KMS-11 (cell line): ENCODE data around the gene MAL.
A peak's percentile ranks its signal among the peaks of the same experiment; 100 is the strongest.

Experiments used
- H2AFZ ChIP-seq: fragments of 200-600 bp; sonication (generic); 2 replicates; pipeline ENCODE4 v1.6.1; 2016; ENCODE audit warnings: antibody characterized with exemption, mixed run types, low read depth
- H3K27ac ChIP-seq: fragments of 200-600 bp; sonication (generic); 2 replicates; pipeline ENCODE4 v1.6.1; 2016; ENCODE audit warnings: mild to moderate bottlenecking, mixed run types
- H3K27me3 ChIP-seq: fragments of 200-600 bp; sonication (generic); 2 replicates; pipeline ENCODE4 v1.6.1; 2017; ENCODE audit warnings: mild to moderate bottlenecking, low read depth, mixed run types, moderate library complexity; ENCODE audit not compliant: insufficient read depth
- H3K36me3 ChIP-seq: fragments of 200-600 bp; sonication (generic); 2 replicates; pipeline ENCODE4 v1.6.1; 2017; ENCODE audit warnings: mild to moderate bottlenecking, mixed run types; ENCODE audit not compliant: insufficient read depth
- H3K4me1 ChIP-seq: fragments of 200-600 bp; sonication (generic); 2 replicates; pipeline ENCODE4 v1.6.1; 2016; ENCODE audit warnings: mild to moderate bottlenecking, low read depth, mixed run types; ENCODE audit not compliant: poor library complexity, severe bottlenecking
- H3K4me2 ChIP-seq: fragments of 200-600 bp; sonication (generic); 2 replicates; pipeline ENCODE4 v1.7.0; 2016; ENCODE audit warnings: mild to moderate bottlenecking, mixed run types
- H3K4me3 ChIP-seq: fragments of 200-600 bp; sonication (generic); IDR thresholded peaks from 2 replicates; pipeline ENCODE4 v1.6.1; 2017; ENCODE audit warnings: low read depth, low read length, mixed read lengths; ENCODE audit not compliant: insufficient read depth
- H3K79me2 ChIP-seq: fragments of 200-600 bp; sonication (generic); 2 replicates; pipeline ENCODE4 v1.6.1; 2016; ENCODE audit warnings: low read depth, mixed run types; ENCODE audit not compliant: insufficient read depth
- H3K9ac ChIP-seq: fragments of 200-600 bp; sonication (generic); 2 replicates; pipeline ENCODE4 v1.6.1; 2016; ENCODE audit warnings: mild to moderate bottlenecking, mixed run types
- H4K20me1 ChIP-seq: fragments of 200-600 bp; sonication (generic); 2 replicates; pipeline ENCODE4 v1.6.1; 2016; ENCODE audit warnings: mild to moderate bottlenecking, mixed run types; ENCODE audit not compliant: insufficient read depth
- CTCF ChIP-seq: fragments of 200-600 bp; sonication (generic); conservative IDR thresholded peaks from 2 replicates; pipeline ENCODE4 v1.6.1; 2017; ENCODE audit warnings: low read depth, mild to moderate bottlenecking, antibody characterized with exemption, low read length, moderate library complexity, mixed read lengths

The MAL gene

GRCh38 chr2:95076705-95077529 is 51.4 kb downstream of the MAL start:
- no peak overlapping the region for H3K27ac ChIP-seq
- no peaks in the 10 kb centered on the region for H3K36me3 ChIP-seq
- TF ChIP-seq CTCF: peak; percentile 75
- no peaks in the 10 kb centered on the region for H4K20me1 ChIP-seq
- peak overlapping the region; percentile 45; the same call in 1 of the 2 replicates for H3K4me2 ChIP-seq
- no peaks in the 10 kb centered on the region for H3K79me2 ChIP-seq
- peak overlapping the region; percentile 75 for H2AFZ ChIP-seq
- H3K27me3 ChIP-seq: no peaks in the 10 kb centered on the region
- no peak overlapping the region for H3K4me3 ChIP-seq
- no peaks in the 10 kb centered on the region for H3K4me1 ChIP-seq
- no peak overlapping the region for H3K9ac ChIP-seq

GRCh38 chr2:95077530-95077825 is 52.0 kb downstream of the MAL start:
- Histone ChIP-seq H3K4me1 (no peaks in the 10 kb centered on the region), H3K4me2 (0 out of 2 replicates have a peak overlapping the region, but pooled peaks have one; percentile 45), H3K9ac (no peak overlapping the region), H3K79me2 (no peaks in the 10 kb centered on the region), H2AFZ (no peak overlapping the region; the same call in 1 of the 2 replicates), H3K36me3 (no peaks in the 10 kb centered on the region), H4K20me1 (no peaks in the 10 kb centered on the region), H3K27me3 (no peaks in the 10 kb centered on the region), H3K4me3 (no peak overlapping the region), H3K27ac (no peak overlapping the region)
- TF ChIP-seq CTCF: no peak

- Histone ChIP-seq H3K27me3 (no peaks in the 10 kb centered on the region), H3K4me3 (no peak overlapping the region), H3K36me3 (no peaks in the 10 kb centered on the region), H3K4me2 (no peak overlapping the region), H3K79me2 (no peaks in the 10 kb centered on the region), H4K20me1 (no peaks in the 10 kb centered on the region), H3K27ac (no peak overlapping the region), H3K9ac (no peak overlapping the region), H3K4me1 (no peaks in the 10 kb centered on the region), H2AFZ (no peak overlapping the region)
- TF ChIP-seq CTCF: no peak
Measured at GRCh38 chr2:95077861-95078603, 52.5 kb downstream of the MAL start.

DNA sequence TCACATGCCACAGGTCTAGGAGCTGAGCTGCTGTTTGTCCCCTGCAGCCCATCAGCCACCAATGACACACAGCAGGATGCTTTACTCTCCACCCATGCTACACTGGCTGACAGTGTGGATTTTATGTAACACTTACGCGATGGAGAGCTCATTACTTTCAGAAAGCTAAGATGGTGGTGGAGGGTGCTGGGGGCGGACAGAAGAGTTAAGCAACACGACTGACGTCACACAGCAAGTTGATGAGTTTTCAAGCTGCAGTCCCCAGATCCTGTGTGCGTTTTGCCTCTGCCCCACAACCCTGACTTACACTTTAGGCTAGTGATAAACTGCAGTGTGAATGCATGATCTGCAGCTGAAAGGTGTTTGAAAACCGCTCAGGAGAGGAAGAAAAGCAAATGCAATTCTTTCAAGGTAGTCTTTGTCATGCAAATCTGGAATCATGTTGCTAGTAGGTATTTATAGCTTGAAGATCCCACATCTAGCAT is 53.7 kb downstream of the MAL start:
- no peak overlapping the region for H3K9ac ChIP-seq
- H3K4me1 ChIP-seq: no peaks in the 10 kb centered on the region
- H4K20me1 ChIP-seq: no peaks in the 10 kb centered on the region
- TF ChIP-seq CTCF: no peak
- no peak overlapping the region for H2AFZ ChIP-seq
- H3K79me2 ChIP-seq: no peaks in the 10 kb centered on the region
- H3K36me3 ChIP-seq: no peaks in the 10 kb centered on the region
- H3K4me3 ChIP-seq: no peak overlapping the region
- H3K4me2 ChIP-seq: no peak overlapping the region
- no peaks in the 10 kb centered on the region for H3K27me3 ChIP-seq
- H3K27ac ChIP-seq: no peak overlapping the region
